ENCODE data around the gene LTN1. TPM values are rescaled to one million over a fixed set of nuclear protein-coding genes. Genes with fewer than 3 reads are reported as not detected.

LTN1 gene
- total and polyA plus RNA-seq, 2 of the 13 experiments (the other 11 are each of a cell fraction or from before 2014, with no cell fraction given) = 6.7 to 24.6 TPM

DNA sequence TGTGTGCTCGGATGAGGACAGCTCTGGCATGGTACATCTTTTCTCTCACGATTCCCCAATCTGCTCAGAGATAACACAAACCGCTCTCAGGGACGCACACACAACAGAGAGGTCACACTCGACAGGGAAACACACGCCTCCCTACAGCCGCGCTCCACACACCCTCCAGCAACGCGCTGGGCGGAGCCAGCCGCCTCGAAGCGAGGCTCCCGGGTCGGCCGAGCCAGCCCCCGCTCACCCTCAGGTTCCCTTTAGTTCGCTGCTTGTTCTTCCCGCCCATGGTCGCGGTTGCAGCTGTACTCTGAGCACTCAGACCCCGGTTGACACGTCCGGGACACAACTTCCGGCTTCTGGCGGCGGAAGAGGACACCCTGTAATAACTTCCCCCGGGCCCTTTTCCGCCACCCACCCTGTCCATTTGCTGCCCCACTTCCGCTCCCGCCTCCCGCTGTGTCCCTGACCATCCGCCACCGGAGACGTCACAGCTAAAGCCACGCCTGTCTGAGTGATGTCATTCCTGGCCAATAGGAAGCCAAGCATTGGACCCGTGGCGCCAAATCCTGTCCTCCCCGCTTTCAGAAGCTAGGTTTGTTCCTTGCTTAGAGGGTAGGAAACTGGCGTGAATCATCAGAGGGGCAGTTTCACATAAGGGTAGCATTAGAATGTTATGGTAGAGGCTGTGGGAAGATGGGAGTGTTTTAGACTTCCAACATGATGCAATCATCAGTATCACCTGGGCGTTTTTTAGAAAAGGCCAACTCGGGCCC, at the start of gene LTN1 (continued):
- TF ChIP-seq KDM2A (CRISPR knock-in tag; IDR thresholded peaks at IDR 0.05; ENCODE audit: borderline replicate concordance, low read depth) (peak; percentile 53), MTF2 (CRISPR knock-in tag; IDR thresholded peaks at IDR 0.05; ENCODE audit: borderline replicate concordance) (peak; percentile 52; the same call in 1 of the 2 replicates), FOXK2 (IDR thresholded peaks at IDR 0.05) (peak; percentile 81), KDM6A (CRISPR knock-in tag; IDR thresholded peaks at IDR 0.05; ENCODE audit: low read depth) (no peak)

DNA sequence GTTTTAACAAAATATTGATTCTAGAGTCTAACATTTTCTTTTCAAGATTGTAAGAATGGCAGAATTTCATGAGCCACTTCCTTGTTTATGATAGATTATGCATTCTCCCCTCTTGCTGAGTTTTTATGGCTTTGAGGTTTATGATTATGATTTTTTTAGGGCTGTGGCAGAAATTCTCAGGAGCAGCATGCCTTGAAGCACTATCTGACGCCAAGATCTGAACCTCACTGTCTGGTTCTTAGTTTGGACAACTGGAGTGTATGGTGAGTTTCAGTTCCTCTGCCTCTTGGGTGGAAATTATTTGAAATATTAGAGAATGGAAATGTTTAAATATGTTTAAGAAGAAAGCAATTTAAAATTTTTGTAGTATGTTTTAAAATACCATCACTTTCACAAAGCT, 42.0 kb upstream of the LTN1 start:
- Histone ChIP-seq H3K4me3 (replicated peaks in 1 of 3; ENCODE audit: insufficient read depth in 1 of 3, low read depth in 2 of 3, low read length in 3 of 3) (no peak overlapping the region), H2AFZ (ENCODE audit: low read length) (no peak overlapping the region), H3K36me3 (replicated peaks in 1 of 2; ENCODE audit: control insufficient read depth in 1 of 2, insufficient read depth in 2 of 2, low read length in 2 of 2) (peaks cover 20 to 93% of the 10 kb centered on the region in 2 experiments), H3K79me2 (ENCODE audit: insufficient read depth, low read length) (no peaks in the 10 kb centered on the region), H4K20me1 (ENCODE audit: insufficient read depth, low read length) (no peaks in the 10 kb centered on the region), H3K27me3 (ENCODE audit: control insufficient read depth in 1 of 2, insufficient read depth in 2 of 2, low read length in 2 of 2) (no peaks in the 10 kb centered on the region), H3K4me2 (ENCODE audit: low read depth, low read length) (no peak overlapping the region), H3K27ac (ENCODE audit: extremely low read length, insufficient read depth, low read length) (no peak overlapping the region), H3K9me3 (ENCODE audit: low read length) (no peaks in the 10 kb centered on the region), H3K4me1 (ENCODE audit: insufficient read depth, low read length) (no peaks in the 10 kb centered on the region), H3K9ac (ENCODE audit: insufficient read depth, low read depth, low read length) (no peak overlapping the region)
- ATAC-seq = no peak
- no peak for FAIRE-seq
- in situ Hi-C loops (cut with HindIII; ENCODE audit: extremely low pct_ligation_motif_present, low pct_unique_long_range_greater_than_20kb) (loop anchor here (5.0 kb wide), 1 partner anchor 33 kb away; no protein-coding TSS in a partner anchor), intact Hi-C loops (cut with micrococcal nuclease; ENCODE audit: unreplicated experiment) (no loop called here)
- no TSS peak for BruUV-seq (replicated peaks)
- POLR2A ChIA-PET = no interaction called here
- CTCF ChIA-PET (ENCODE audit: low intra/inter-chr PET ratio, low total read pairs) = no interaction called here
- no peak for DNase-seq (ENCODE audit: low spot score)
- TF ChIP-seq CBX2 (IDR thresholded peaks at IDR 0.05; ENCODE audit: low read depth, low read length) (no peak), CBX2 (CRISPR knock-in tag; IDR thresholded peaks at IDR 0.05; ENCODE audit: low read depth) (no peak), MEIS2 (CRISPR knock-in tag; IDR thresholded peaks at IDR 0.05) (no peak), MTF2 (CRISPR knock-in tag; IDR thresholded peaks at IDR 0.05; ENCODE audit: borderline replicate concordance) (no peak), ZNF678 (CRISPR knock-in tag; IDR thresholded peaks at IDR 0.05) (no peak), ZFP36 (IDR thresholded peaks at IDR 0.05; ENCODE audit: borderline replicate concordance, low read depth, low read length, partially characterized antibody) (no peak), MAFG (CRISPR knock-in tag; IDR thresholded peaks at IDR 0.05) (no peak), ESRRA (CRISPR knock-in tag; IDR thresholded peaks at IDR 0.05; ENCODE audit: low read depth) (no peak), SAP130 (CRISPR knock-in tag; IDR thresholded peaks at IDR 0.05; ENCODE audit: low read depth) (no peak), NR3C1 (CRISPR knock-in tag; IDR thresholded peaks at IDR 0.05) (no peak)
- TF ChIP-seq, protein P1, sequence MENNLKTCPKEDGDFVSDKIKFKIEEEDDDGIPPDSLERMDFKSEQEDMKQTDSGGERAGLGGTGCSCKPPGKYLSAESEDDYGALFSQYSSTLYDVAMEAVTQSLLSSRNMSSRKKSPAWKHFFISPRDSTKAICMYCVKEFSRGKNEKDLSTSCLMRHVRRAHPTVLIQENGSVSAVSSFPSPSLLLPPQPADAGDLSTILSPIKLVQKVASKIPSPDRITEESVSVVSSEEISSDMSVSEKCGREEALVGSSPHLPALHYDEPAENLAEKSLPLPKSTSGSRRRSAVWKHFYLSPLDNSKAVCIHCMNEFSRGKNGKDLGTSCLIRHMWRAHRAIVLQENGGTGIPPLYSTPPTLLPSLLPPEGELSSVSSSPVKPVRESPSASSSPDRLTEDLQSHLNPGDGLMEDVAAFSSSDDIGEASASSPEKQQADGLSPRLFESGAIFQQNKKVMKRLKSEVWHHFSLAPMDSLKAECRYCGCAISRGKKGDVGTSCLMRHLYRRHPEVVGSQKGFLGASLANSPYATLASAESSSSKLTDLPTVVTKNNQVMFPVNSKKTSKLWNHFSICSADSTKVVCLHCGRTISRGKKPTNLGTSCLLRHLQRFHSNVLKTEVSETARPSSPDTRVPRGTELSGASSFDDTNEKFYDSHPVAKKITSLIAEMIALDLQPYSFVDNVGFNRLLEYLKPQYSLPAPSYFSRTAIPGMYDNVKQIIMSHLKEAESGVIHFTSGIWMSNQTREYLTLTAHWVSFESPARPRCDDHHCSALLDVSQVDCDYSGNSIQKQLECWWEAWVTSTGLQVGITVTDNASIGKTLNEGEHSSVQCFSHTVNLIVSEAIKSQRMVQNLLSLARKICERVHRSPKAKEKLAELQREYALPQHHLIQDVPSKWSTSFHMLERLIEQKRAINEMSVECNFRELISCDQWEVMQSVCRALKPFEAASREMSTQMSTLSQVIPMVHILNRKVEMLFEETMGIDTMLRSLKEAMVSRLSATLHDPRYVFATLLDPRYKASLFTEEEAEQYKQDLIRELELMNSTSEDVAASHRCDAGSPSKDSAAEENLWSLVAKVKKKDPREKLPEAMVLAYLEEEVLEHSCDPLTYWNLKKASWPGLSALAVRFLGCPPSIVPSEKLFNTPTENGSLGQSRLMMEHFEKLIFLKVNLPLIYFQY (CRISPR knock-in tag; IDR thresholded peaks at IDR 0.05; ENCODE audit: borderline replicate concordance) = no peak
- 93% methylated on average over 1 of the region's 1 CpG for WGBS (ENCODE audit: low lambda C conversion rate)

Data from HepG2 (cell line).